NCI-H345 (cell line): ENCODE results near the gene NPLOC4.
A peak's percentile ranks its signal among the peaks of the same experiment; 100 is the strongest.

Experiments used
- DNase-seq: peaks from one replicate; lab custom pipeline; 2025; lab: John Stamatoyannopoulos, UW

NPLOC4 gene

DNA sequence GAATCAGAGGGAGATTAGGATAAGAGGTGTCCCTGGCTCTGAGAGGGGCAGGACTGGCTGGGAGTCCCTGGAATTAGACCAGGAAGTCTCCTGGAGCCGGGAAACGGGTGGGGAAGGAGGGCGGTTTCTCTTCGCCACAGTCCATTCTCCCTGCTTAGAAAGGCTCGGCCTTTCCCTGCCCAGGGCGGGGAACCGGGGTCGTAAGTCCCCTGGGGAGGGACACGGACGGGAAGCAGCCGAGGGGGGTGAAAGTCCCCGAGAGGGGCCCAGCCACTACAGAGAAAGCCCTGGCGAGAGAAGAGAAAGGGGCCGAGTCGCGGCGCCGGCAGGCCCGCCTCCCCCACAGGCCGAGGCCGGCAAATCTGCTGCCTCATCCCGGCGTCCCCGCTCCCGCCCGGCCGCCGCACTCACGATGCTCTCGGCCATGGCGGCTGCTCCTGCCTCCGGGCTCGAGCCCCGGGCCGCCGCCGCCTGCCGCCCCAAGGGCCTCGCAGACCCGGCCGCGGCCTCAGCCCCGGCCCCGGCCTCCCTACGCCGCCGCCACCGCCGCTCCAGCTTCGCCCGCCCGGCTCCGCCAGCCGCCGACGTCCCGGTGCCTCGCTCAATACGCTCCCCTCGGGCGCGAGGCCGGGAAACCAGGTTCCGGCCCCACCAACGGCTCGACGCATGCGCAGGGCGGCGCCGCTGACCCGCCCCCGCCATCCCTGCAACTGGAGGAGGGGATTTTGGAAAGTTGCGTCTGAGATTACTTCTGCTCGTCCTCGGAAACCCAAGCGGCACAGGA is at the start of gene NPLOC4, which contains the start of gene TSPAN10:
NPLOC4 (minus strand) TSS at position 608 of the 784 bp plus-strand sequence; CDS start at position 426, 182 bp downstream.
TSPAN10 (plus strand) TSS at position 692 of the 784 bp plus-strand sequence. CDS start 5,217 bp downstream, outside the sequence.
- peak; percentile 90 for DNase-seq

DNA sequence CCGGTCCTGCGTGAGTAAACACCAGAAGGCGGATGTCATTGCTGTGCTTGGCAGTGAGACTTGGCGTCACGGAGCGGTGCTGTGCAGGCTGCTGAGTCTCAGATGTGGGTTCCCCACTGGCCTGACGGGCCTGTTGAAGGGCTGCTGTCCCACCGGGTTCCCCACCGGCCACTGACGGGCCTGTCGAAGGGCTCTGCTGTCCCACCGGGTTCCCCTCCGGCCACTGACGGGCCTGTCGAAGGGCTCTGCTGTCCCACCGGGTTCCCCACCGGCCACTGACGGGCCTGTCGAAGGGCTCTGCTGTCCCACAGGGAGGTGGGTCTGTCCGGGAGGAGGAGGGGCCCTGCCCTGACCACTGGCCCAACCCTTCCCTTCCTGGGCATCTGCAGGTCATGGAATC is 49.7 kb upstream of the NPLOC4 start:
- no peak for DNase-seq

DNA sequence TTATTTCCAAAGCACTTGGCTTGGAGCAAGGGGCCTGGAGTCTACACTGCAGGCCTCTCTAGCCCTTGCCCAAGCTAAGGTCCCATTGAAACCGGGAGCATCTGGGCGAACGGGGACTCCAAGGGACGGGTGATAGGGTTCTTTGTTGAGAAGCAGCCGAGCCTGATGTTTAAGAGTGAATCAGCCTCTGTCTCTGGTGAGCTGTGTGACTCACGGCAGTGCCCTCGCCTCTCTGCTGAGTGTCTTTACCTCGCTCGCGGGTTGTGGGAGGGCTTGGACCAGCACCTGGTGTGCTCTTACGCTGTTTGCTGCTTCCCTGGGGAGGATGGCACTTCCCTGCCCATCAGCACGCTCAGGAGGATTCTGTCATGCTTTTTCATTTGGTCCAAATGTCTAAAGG is 48.2 kb upstream of the NPLOC4 start:
- no peak for DNase-seq

DNA sequence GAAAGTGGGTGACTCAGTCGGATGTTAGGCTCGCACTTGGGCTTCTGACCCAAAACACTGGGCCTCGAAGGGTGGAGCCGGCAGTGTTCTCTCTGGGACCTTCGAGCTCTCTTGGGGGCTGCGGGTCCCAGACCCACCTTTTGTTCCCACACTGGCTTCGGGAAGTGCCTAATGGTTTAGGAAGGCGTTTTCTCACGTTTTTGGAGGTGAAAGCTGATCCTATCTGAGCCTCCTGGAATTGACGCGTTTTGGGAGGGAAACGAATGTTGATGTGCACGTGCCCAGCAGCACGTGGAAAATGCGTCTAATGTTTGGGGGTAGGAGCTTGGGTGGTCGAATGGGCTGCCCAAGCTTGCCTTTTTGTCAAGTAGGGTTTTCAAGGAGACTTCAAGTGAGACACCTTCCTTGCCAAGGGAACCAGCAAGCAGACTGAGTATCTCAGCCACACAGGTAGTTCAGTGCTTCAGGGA is 47.6 kb upstream of the NPLOC4 start:
- DNase-seq: no peak

DNA sequence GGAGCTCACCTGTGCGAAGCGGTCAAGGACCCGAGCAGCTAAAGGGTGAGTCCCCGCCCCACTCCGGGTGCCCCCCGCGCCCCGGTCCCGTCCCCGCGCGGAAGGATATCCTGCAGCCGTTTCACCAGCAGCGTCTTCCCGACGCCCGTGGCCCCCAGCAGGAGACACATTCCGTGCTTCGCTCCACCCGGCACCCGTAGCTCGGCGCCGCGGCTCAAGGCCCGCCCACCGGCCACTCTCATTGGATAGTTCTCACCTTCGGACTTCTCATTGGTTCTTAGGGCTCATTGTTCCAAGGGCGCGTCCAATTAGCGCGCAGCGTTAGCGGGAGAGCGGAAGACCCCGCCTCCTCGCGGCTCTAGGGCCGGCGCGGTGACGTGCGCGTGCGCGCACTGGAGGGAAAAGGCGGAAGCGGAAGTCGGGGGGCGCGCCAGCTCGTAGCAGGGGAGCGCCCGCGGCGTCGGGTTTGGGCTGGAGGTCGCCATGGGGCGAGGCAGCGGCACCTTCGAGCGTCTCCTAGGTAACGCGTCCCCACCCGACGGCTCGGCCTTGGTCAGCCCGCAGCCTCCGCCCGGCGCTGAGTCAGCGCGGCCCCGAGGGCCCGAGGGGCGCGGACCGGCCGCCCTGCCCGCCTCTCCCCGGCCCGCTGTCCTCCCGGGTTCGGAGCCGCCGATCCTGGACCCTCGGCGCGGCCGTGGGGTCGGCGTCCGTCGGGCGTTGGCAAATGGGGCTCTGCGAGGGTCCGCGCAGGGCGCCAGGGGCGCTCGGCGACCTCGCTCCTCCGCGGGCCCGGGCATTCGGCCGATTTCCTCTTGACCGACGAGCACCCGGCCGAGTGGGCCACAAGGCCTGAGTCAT is 46.9 kb upstream of the NPLOC4 start, which contains the start of the genes ARL16 and HGS:
ARL16 (minus strand) TSS at position 214 of the 858 bp plus-strand sequence; CDS start at position 170, 44 bp downstream.
HGS (plus strand) TSS at position 428 of the 858 bp plus-strand sequence; CDS start at position 484, 56 bp downstream.
- DNase-seq: peak; percentile 100

DNA sequence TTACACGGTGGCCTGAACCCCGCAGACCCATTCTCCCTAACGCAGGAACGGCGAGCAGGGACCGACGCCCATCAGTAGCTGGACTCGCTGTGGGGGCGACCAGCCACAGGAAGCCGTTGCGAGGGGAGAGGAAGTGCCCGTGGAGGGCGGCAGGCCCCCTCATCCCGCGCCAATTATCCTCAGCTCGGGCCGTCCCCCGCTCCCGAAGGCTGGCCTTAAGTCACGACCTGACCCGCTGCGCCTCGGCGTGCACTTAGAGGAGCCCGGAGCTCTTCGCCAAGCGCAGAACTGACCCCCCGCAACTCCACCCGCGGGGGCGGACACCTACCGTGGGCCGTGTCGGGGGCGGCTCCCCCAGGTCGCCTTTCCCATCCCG is 46.3 kb upstream of the NPLOC4 start:
- DNase-seq: peak; percentile 57

DNA sequence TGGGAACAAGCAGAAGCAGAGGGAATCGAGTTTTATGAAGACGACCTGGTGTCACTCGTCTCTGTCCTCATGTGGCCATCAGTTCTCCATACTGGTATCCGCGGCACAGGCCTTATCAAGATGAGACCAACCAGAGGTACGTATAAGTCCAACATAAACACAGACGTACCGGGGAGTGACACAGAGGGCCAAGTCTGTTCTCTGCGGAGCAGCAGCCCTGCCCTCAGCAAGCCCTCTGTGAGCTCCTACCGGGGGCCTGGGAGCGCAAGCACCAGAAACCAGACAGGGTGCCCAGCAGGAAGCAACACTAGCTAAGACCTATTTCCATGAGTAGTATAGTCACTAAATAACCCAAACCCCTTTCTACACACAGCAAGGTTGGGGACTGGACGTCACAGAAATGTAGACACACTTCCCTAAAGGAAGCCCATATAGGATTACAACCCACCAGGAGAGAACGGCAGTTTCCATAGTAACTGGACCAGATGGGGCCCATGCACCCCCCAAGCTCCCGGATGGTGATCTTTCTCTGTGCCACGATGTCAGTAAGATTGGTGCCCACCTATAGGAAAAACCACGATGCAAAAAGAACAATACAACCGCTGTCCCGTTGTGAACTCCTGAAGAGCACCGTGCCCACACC is 45.8 kb upstream of the NPLOC4 start:
- no peak for DNase-seq

DNA sequence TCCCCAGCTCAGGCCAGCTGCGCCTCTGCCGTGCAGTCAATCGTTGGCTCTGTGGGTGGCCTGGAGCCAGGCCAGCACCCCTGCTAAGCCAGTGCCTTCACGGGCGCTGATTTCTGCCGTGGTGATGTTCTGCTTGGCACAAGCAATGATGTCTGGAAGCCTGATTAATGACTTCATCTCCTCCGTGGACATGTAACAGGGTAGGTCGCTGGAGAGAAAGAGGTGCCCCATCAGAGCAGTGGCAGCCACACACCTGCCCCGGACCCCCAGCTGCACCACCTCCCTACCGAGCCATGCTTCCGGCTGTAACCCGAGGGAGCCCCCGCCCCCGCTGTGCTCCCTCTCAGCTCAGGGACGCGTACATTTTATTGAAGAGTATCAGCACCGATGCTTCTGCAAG is 44.8 kb upstream of the NPLOC4 start:
- peak; percentile 96 for DNase-seq

DNA sequence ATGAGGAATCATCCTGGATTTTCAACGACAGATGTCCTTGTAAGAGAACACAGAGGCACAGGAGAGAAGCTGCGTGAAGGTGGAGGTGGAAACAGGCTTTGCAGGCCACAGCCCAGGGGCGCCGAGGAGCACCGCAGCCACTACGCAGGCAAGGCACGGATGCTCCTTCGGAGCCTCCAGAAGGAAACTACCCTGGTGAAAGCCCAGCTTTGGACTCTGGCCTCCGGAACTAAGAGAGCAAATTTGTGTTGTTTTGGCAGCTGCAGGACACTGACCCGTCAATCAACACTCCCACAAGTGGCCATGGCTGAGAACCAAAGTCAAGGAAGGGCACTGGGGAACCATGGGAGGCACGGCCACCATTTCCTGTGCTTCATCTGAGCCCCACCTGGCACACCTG is 43.2 kb upstream of the NPLOC4 start:
- no peak for DNase-seq

DNA sequence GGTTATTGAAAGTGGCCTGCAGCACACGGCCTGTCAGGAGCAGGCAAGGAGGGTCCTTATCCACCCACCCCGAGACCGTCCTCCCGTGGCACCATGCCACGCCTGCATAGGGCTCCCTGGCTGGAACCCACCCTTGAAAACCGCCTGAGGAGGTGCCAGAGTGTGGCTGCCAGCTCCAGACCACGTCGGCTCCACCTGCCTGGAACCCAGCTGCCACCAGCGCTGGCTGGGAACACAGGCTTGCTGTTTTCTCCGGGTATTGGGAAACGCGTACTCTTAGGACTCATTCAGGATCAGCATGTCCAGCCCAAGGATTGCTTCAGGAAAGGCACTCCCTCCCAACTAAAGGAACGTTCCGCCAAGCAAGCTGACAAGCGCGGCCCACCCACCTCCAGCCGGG is 40.0 kb upstream of the NPLOC4 start:
- DNase-seq: no peak

DNA sequence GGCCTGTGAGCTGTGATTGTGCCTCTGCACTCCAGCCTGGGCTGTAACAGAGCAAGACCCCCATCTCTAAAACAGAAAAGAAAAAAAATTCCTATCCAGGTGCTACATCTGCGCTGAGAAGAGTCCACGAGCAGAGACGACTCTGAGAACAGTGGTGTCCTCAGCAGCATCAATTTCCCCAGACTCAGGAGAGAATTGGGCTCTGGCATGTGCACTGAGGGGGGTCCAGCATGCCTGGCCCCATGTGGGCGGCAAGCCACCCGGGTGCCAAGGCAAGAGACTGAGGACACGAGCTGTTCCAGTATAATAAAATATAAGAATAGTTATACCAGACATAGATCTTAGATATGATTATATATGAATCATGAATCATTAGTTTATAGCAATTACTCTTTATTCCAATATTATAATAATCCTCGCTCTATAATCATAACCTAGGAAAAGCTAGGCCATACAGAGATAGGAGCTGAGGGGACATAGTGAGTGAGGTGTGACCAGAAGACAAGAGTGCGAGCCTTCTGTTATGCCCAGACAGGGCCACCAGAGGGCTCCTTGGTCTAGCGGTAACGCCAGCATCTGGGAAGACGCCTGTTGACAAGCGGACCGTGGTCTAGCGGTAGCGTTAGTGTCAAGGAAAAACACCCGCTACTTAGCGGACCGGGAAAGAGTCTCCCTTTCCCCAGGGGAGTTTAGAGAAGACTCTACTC is 38.8 kb upstream of the NPLOC4 start:
- peak; percentile 28 for DNase-seq

DNA sequence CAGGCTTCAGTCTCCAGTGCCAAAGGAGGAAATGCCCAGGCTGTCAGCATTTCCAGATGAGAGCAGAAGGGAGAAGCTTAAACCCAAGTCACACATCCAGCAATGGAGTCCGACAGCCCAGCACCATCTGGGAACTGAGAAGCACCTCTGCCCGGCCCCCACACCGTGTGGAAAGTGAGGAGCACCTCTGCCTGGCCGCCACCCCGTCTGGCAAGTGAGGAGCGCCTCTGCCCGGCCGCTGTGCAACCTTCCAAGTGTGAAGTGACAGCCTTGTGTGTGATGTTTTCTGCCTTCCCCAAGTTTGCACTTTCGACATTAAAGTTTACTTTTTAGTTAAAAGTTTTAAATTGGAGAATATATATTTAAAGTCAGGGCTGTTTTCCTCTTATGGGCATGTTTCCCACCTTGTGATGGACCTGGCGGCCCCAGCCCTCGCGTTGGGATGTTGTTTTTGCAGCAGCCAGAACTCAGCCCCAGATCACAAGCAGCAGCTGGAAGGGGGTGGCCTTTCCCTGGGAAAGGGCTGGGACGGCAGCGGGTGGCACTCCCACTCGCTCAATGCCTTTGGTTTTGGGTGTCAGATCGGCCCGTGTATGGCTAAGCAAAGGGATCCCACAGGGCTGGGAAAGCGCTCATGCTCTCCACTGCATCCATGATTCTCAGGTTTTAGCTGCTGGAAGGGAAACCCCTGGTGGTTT is 36.8 kb upstream of the NPLOC4 start:
- DNase-seq: no peak

DNA sequence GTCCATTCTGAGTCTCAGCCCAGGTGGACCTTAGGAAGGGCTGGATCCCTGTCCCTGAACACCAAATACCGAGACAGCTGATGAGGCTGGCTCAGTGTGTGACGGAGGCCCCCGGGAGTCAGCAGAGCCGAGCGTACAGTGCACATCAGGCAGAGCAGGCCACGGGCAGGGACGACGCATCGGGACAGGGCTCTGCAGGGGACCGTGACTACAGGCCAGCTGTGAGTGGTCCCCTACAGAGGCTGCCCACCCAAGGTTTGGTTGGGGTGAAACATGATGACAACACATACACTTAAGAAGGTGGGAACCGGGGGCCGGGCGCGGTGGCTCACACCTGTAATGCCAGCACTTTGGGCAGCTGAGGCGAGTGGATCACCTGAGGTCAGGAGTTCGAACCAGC is 36.0 kb upstream of the NPLOC4 start:
- no peak for DNase-seq

DNA sequence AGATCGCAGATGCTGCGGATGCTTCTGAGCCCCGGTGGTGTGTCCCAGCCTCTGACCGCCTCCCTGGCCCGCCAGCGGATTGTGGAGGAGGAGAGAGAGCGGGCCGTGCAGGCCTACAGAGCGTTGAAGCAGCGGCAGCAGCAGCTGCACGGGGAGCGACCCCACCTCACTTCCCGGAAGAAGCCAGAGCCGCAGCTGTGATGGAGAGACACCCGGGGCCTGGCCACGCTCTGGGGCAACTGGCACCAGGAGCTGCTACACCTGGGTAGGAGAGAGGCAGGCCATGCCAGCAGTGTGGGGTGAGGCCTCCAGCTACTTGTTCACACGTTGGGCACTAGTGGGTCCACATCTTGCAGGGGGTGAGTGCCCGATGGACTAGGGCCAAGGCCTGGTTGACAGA is 35.6 kb upstream of the NPLOC4 start:
- DNase-seq: no peak

DNA sequence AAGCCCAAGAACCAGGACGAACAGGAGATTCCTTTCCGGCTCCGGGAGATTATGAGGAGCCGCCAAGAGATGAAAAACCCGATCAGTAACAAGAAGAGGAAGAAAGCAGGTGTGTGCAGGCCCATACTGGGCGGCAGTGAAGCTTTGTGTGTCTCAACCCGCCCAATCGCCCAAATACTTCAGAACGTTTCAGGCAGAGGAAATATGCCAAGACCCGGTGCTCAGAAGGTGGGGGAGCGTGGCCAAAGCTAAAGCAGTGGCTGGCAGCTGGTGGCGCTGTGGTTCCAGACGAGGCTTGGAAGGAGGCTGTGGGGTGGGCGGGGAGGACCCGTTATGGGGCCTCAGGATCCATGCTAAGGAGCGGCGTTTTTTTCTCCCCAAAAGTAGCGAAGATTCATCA is 30.8 kb upstream of the NPLOC4 start:
- no peak for DNase-seq

DNA sequence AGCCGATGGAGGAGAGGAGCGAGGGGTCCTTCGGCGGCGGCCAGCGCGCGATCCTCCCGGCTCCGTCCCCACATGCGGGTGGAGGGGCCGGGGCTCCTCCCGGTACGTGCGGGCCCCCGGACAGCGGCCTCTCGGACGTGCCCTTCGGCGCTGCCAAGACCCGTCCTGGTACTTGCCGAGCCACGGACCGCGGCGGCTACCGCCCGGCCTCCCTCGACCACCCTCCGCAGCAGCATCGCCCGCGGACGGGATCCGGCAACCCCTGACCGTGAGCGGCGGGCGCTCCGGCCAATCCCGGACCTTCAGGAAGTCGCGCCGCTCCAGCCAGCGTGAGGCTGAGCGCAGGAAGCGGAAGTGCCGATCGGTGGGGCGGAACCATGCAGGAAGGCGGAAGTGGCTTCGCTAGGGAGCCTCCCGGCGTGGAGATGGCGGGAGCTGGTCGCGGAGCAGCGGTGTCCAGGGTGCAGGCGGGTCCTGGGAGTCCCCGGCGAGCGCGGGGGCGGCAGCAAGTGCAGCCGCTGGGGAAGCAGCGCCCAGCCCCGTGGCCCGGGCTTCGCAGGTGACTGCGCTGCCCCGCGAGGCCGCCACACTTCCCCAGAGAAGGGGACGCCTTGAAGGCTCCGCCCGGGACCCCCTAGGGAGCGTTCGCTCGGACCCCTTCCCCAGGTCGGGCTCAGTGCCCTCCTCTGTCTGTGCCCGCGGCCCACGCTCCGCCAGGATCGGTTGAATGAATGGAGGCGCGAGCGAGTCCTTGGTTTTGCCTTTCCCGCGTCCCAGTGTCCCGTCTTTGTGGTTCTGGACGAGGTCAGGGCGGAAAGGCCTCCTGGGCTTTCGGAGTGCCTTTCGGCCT is 29.7 kb upstream of the NPLOC4 start, which contains the start of the genes CCDC137 and OXLD1:
CCDC137 (plus strand) TSS at position 396 of the 850 bp plus-strand sequence; CDS start at position 426, 30 bp downstream.
OXLD1 (minus strand) TSS at position 264 of the 850 bp plus-strand sequence; CDS start at position 236, 28 bp downstream.
- DNase-seq: peak; percentile 97

DNA sequence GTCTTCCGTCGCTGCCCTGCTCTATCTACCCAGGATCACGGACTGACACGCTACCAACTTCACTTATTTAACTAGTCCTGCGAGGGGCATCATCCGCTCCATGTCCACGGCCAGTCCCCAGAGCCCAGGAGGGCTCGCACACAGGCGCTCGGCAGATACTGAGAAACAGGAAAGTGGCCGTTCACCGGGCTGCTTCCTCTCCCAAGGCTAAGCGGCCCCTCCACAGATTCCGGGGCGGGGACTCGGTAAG is 29.1 kb upstream of the NPLOC4 start:
- no peak for DNase-seq

DNA sequence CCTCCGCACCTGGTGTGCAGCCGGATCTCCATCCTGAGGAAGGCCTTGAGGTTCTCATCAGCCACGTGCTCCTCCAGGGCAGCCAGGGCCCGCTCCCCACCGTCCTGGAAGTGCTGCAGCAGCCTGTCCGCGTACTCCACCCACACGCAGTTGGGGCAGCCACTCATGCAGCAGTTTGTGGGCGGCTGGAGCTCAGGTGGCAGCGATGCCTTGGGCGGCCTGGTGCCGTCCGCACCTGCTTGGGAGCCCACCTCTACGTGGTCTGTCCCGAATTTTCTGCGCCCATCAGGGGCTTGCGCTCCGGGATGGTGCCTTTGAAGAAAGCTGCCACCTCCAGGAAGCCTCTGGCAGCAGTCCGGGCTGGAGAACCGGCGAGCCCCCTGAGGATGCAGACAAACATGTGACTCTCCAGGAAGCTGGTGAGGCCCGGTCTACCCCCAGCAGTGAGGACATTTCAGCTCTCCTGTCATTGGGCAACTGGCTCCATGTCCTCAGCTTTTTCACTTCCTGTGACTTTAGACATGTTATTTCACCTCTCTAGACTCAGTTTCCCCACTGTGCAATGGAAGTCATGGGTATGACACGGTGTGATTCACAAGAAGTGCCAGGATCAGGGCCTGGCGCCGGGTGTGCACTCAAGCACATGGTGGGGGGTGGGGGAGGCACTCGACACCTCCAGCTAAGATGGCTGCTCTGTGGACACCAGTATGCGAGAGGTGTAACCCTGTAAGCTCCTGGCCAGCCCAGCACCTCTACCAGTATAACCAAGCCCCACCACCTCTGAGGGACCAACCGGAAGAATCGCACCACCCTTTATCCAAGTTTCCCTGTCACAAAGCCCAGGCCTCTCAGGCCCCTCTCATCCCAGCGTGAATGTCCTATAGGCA is 28.5 kb upstream of the NPLOC4 start:
- peak; percentile 24 for DNase-seq

DNA sequence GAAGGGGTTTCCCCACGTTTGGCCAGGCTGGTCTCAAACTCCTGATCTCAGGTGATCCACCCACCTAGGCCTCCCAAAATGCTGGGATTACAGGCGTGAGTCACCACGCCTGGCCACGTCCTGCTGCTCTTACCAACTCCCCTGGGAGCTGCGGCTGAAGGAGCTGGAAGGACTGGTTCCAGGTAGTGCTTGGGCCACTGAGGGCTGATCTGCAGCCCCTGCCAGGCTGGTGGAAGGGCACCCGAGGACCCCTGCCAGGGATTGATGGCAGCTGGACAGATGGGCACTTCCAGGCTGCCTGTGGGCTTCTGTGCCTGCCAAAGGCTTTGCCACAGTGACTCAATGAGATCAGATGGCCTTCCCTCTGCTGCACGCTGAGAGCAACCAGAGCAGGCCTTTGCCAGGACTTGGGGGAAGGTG is 27.1 kb upstream of the NPLOC4 start:
- DNase-seq: no peak
